ENCODE results near the gene SGO1. TPM values are rescaled to one million over a fixed set of nuclear protein-coding genes. Genes with fewer than 3 reads are reported as not detected.

Gene SGO1
- total and polyA plus RNA-seq, 5 donors = 0.20 to 0.43 (median 0.24) TPM; not detected in 1

DNA sequence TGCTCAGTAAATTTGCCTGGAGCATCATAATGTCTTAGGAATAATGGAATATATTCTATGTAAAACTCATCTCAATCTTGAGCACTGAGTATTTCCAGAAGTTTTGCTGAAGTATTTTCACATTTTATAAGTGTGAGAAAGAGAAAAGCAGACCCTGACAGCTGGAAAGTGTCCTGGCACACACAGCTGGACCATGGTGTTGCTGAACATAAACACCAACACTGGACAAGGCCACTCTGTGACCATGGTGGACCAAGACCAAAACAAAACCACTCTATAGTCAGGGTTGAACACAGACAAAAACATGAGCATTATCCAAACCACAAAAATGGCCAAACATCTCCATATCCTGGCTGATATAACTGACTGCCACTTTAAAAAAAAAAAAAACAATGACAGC is 15.1 kb upstream of the SGO1 start:
- Histone ChIP-seq H3K4me1 (ENCODE audit: control insufficient read depth, insufficient read depth, low read length) (no peaks in the 10 kb centered on the region), H3K27ac (ENCODE audit: low read length) (no peak overlapping the region), H3K9me3 (ENCODE audit: control insufficient read depth, low read length) (no peaks in the 10 kb centered on the region), H3K27me3 (ENCODE audit: control insufficient read depth, insufficient read depth) (no peaks in the 10 kb centered on the region), H3K4me3 (ENCODE audit: low read length) (no peak overlapping the region)
- ATAC-seq = no peak
- no peak for DNase-seq
- intact Hi-C loops (cut with DNase I) = no loop called here

DNA sequence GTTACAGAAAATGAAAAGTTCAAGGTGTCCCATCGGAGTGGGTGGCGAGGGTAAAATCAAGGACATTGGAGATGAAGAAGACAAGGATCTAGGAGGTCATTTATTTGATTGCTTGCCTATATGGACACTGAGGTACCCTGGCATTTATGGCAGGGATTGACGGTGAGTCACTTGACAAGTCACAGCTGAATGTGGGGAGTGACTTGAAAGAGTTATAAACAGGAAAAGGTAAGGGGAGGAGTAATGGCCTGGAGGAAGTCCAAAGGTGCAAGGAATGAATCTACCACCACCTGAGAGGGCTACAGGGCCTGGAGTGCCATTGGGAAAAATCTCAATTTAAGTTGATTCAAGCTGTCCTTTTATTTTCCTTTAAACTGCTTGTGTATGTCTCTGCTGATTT is 11.8 kb upstream of the SGO1 start:
- ATAC-seq = no peak
- WGBS = 91% methylated on average over 3 of the region's 3 CpGs
- Histone ChIP-seq H3K27me3 (ENCODE audit: control insufficient read depth, insufficient read depth) (no peaks in the 10 kb centered on the region), H3K27ac (ENCODE audit: low read length) (no peak overlapping the region), H3K9me3 (ENCODE audit: control insufficient read depth, low read length) (no peaks in the 10 kb centered on the region), H3K4me1 (ENCODE audit: control insufficient read depth, insufficient read depth, low read length) (no peaks in the 10 kb centered on the region), H3K4me3 (ENCODE audit: low read length) (no peak overlapping the region)
- no peak for DNase-seq
- intact Hi-C loops (cut with DNase I) = no loop called here

DNA sequence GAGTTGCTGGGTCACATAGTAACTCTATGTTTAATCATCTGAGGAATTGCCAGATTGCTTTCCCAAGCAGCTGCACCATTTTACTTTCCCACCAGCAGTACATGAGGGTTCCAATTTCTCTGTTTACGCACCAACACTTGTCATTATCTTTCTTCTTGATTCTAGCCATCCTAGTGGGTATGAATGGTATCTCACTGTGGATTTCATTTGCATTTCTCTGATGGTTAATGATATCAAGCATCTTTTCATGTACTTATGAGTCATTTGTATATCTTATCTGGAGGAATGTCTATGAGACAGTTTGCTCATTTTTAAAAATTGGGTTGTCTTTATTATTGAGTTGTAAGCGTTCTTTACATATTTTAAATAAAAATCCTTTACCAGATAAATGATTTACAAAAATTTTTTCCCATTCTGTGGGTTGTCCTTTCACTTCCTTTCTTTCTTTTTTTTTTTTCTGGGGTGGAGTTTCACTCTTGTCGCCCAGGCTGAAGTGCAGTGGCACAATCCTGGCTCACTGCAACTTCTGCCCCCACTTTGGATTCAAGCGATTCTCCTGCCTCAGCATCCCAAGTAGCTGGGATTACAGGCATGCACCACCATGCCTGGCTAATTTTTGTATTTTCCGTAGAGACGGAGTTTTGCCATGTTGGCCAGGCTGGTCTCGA is 8.9 kb upstream of the SGO1 start:
- whole genome bisulfite sequencing = 91% methylated on average over 7 of the region's 7 CpGs
- DNase-seq = no peak
- Histone ChIP-seq H3K27ac (ENCODE audit: low read length) (no peak overlapping the region), H3K4me3 (ENCODE audit: low read length) (no peak overlapping the region), H3K27me3 (ENCODE audit: control insufficient read depth, insufficient read depth) (no peaks in the 10 kb centered on the region), H3K4me1 (ENCODE audit: control insufficient read depth, insufficient read depth, low read length) (no peaks in the 10 kb centered on the region), H3K9me3 (ENCODE audit: control insufficient read depth, low read length) (no peaks in the 10 kb centered on the region)
- no peak for ATAC-seq
- intact Hi-C loops (cut with DNase I) = no loop called here

DNA sequence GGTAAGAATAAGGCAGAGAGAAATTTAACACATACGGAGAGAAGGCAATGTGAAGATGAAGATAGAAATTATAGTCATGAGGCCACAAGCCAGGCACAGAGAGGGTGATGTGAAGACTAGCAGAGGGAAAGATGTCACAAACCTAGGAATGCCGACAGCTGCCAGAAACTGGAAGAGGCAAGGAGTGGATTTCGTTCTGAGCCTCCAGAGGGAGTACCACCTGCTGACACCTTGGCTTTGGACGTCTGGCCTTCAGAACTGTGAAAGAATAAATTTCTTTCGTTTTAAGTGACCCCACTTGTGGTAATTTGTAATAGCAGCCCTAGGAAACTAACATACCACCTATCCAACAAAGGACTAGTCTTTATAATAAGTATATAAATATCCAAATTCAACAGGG is 5.0 kb upstream of the SGO1 start:
- Histone ChIP-seq H3K9me3 (ENCODE audit: control insufficient read depth, low read length) (no peaks in the 10 kb centered on the region), H3K27me3 (ENCODE audit: control insufficient read depth, insufficient read depth) (no peaks in the 10 kb centered on the region), H3K4me3 (ENCODE audit: low read length) (no peak overlapping the region), H3K4me1 (ENCODE audit: control insufficient read depth, insufficient read depth, low read length) (no peaks in the 10 kb centered on the region), H3K27ac (ENCODE audit: low read length) (no peak overlapping the region)
- DNase-seq = no peak
- no peak for ATAC-seq
- intact Hi-C loops (cut with DNase I) = no loop called here
- 59% methylated on average over 5 of the region's 5 CpGs for WGBS

DNA sequence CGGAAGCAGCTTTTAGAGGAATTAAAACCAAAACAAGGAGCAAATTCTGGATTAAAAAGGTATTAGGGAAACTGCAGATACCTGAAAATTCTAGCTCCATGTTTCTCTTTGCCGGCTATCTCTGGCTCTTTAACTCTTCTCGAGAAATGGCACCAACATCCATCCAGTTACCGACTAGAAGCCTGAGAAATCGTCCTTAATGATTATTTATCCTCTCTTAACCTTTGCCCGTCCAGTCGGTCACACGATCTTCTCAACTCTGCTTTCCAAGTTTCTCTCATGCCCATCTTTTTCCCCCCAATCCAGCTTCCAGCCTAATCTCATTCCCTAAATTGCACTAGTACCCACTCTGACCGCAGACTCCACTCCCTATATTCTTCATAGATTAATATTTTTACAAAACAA is 596 bp upstream of the SGO1 start:
- peak in 1 of 2 donors; percentile 10 for ATAC-seq

DNA sequence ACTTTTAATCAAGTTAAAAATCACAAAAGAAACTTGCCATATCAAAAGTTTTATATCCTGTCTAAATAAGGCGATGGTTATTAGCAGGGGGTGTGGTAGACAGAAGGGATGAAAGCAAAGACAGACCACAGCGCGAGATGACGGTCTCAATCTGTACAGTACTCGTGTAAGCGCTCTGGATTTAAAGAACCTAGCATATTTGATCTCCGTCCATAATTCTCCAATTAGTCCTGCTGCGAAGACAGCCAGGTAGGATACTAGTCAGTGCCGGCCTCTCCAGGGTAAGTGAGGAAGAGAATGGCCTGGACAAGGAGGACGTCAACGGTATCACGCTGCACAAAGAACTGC is 701 bp downstream of the SGO1 start:
- DNase-seq (peak in 1 of 3 donors; percentile 22), ATAC-seq (no peak)
- peak overlapping the region; percentile 62 for H3K4me3 ChIP-seq (ENCODE audit: low read length)
- no peaks in the 10 kb centered on the region for H3K27me3 ChIP-seq (ENCODE audit: control insufficient read depth, insufficient read depth)
- H3K9me3 ChIP-seq (ENCODE audit: control insufficient read depth, low read length) = no peaks in the 10 kb centered on the region
- intact Hi-C loops (cut with DNase I) = loop anchor here in 3 of 4 donors (5.0 to 10.0 kb wide), 3 partner anchors 148 to 241 kb away; partner anchors contain the start of gene RAB5A (in 2 of the 3)
- H3K4me1 ChIP-seq (ENCODE audit: control insufficient read depth, insufficient read depth, low read length) = no peaks in the 10 kb centered on the region
- H3K27ac ChIP-seq (ENCODE audit: low read length) = no peak overlapping the region
- 4% methylated on average over 12 of the region's 12 CpGs for WGBS

More for the DNA sequence above, 596 bp upstream of the SGO1 start:
- intact Hi-C loops (cut with DNase I) = loop anchor here in 3 of 4 donors (5.0 to 10.0 kb wide), 3 partner anchors 149 to 242 kb away; partner anchors contain the start of gene RAB5A (in 2 of the 3)
- H3K27ac ChIP-seq (ENCODE audit: low read length) = peak overlapping the region; percentile 81
- H3K4me1 ChIP-seq (ENCODE audit: control insufficient read depth, insufficient read depth, low read length) = no peaks in the 10 kb centered on the region
- peak overlapping the region; percentile 62 for H3K4me3 ChIP-seq (ENCODE audit: low read length)
- no peaks in the 10 kb centered on the region for H3K9me3 ChIP-seq (ENCODE audit: control insufficient read depth, low read length)
- DNase-seq = no peak
- no peaks in the 10 kb centered on the region for H3K27me3 ChIP-seq (ENCODE audit: control insufficient read depth, insufficient read depth)
- WGBS = 2% methylated on average over 9 of the region's 9 CpGs

DNA sequence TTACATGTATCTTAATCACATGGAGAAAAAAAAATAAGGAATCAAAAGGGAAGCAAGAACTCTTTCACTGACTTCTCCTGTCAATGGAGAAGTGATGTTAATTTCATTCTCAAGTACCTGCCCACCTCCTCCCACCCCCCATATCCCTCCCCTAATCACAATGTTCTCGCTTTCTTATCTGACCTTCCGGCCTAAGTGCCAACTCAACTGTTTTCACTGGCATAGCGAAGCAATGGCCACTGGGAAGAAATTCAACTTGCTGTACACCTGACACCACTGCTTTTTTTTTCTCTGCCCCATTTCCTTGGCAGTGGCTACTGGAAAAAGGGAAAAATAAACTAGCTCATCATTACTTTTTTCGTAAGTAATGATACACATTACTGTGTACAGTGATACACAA is 3.8 kb downstream of the SGO1 start:
- Histone ChIP-seq H3K4me3 (ENCODE audit: low read length) (no peak overlapping the region), H3K9me3 (ENCODE audit: control insufficient read depth, low read length) (no peaks in the 10 kb centered on the region), H3K27me3 (ENCODE audit: control insufficient read depth, insufficient read depth) (no peaks in the 10 kb centered on the region), H3K27ac (ENCODE audit: low read length) (no peak overlapping the region), H3K4me1 (ENCODE audit: control insufficient read depth, insufficient read depth, low read length) (no peaks in the 10 kb centered on the region)
- WGBS = 73% methylated on average over 4 of the region's 4 CpGs
- intact Hi-C loops (cut with DNase I) = loop anchor here in 3 of 4 donors (10.0 kb wide), 2 partner anchors 147 to 237 kb away; partner anchors contain the start of gene RAB5A (in 2 of the 3)
- ATAC-seq = no peak
- DNase-seq = no peak

DNA sequence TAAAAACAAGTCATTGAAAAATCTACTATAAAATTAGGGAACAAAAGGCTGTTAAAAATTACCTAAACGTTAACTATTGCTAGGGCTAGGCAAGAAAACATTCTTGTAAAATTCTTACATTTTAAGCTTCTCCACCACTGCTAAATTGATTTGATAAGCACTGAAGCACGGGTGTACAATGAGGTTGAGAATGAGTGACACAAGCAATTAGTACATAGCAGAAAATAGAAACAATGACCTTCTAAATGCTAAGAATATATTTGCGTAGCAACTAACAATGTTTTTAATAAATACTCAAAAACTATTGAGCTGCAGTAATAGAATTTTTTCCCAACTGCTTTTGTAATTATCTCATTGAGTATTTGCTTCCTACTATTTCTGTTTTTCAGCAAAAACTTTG is 4.7 kb downstream of the SGO1 start:
- WGBS = 68% methylated on average over 3 of the region's 3 CpGs
- Histone ChIP-seq H3K9me3 (ENCODE audit: control insufficient read depth, low read length) (no peaks in the 10 kb centered on the region), H3K4me1 (ENCODE audit: control insufficient read depth, insufficient read depth, low read length) (no peaks in the 10 kb centered on the region), H3K27ac (ENCODE audit: low read length) (no peak overlapping the region), H3K4me3 (ENCODE audit: low read length) (no peak overlapping the region), H3K27me3 (ENCODE audit: control insufficient read depth, insufficient read depth) (no peaks in the 10 kb centered on the region)
- no peak for ATAC-seq
- no peak for DNase-seq
- intact Hi-C loops (cut with DNase I) = loop anchor here in 3 of 4 donors (10.0 kb wide), 2 partner anchors 146 to 236 kb away; partner anchors contain the start of gene RAB5A (in 2 of the 3)

DNA sequence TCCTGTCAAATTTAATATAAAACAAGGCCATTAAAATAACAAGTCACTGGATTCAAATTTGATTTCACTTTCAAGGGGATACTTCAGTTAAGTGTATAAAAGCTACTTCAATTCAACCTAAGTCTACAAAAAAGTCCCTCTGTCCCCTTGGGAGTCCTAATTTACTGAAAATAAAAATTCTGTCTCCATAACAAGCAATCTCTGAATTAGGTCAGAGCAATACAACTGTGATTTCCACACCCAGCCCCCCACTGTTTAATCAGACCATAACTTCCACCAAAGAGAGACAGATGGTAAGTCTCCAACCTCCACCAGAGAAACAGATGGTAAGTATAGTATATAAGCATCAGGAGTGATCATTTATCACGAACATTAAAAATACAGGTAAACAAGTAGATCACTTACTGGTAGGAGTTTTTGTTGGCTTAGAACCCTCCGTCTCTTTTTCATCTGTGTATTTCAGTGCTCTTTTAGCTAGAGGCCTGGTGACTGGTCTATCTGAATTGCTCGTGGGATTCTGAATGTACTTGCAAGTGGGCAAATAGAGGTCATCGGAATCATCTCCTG is 12.1 kb downstream of the SGO1 start:
- DNase-seq (no peak), ATAC-seq (no peak)
- 87% methylated on average over 4 of the region's 4 CpGs for WGBS
- Histone ChIP-seq H3K27ac (ENCODE audit: low read length) (no peak overlapping the region), H3K4me1 (ENCODE audit: control insufficient read depth, insufficient read depth, low read length) (no peaks in the 10 kb centered on the region), H3K4me3 (ENCODE audit: low read length) (no peak overlapping the region), H3K9me3 (ENCODE audit: control insufficient read depth, low read length) (no peaks in the 10 kb centered on the region), H3K27me3 (ENCODE audit: control insufficient read depth, insufficient read depth) (no peaks in the 10 kb centered on the region)
- intact Hi-C loops (cut with DNase I) = no loop called here

DNA sequence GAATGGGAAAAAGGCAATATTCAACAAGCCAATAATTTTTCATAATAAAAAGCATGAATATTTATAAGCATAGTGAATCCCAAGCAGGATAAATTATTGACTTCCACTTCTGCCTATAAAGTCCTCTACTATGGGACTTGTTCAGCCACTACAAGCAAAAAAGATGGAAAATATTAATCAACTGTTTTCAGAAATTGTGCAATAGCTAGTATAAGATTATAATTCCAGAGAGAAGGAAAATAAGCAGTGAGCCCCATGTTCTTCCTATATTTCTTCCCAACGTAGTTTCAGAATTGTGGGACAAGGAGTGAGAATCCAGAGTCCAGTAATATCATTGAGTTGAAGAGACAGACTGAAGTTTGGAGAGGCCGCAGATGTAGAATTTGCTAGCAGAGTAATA is 24.3 kb downstream of the SGO1 start:
- H3K27me3 ChIP-seq (ENCODE audit: control insufficient read depth, insufficient read depth) = no peaks in the 10 kb centered on the region
- intact Hi-C loops (cut with DNase I) = no loop called here
- H3K4me3 ChIP-seq (ENCODE audit: low read length) = no peak overlapping the region
- no peak overlapping the region for H3K27ac ChIP-seq (ENCODE audit: low read length)
- DNase-seq = no peak
- no peaks in the 10 kb centered on the region for H3K9me3 ChIP-seq (ENCODE audit: control insufficient read depth, low read length)
- H3K4me1 ChIP-seq (ENCODE audit: control insufficient read depth, insufficient read depth, low read length) = no peaks in the 10 kb centered on the region
- WGBS = 99% methylated on average over 2 of the region's 2 CpGs
- no peak for ATAC-seq

DNA sequence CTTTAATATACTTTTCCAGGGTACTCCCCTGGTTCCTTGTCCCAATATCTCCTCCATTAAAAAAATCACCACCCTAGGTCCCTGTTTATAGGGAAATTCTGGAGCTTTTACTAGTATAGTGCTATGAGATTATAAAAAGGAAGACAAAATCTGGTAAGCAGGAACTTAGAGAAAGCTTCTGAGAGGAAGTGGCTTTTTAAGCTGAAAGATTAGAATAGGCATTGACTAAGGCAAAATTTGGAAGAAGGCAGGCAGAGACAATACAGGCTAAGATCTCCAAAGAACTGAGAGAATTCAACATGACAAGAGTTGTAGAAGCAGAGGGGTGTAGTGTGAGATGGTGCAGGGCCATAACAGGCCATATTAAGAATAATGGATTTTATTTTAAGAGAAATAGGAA is 25.8 kb downstream of the SGO1 start:
- Histone ChIP-seq H3K9me3 (ENCODE audit: control insufficient read depth, low read length) (no peaks in the 10 kb centered on the region), H3K27me3 (ENCODE audit: control insufficient read depth, insufficient read depth) (no peaks in the 10 kb centered on the region), H3K27ac (ENCODE audit: low read length) (no peak overlapping the region), H3K4me3 (ENCODE audit: low read length) (no peak overlapping the region), H3K4me1 (ENCODE audit: control insufficient read depth, insufficient read depth, low read length) (no peaks in the 10 kb centered on the region)
- ATAC-seq (no peak), DNase-seq (no peak)
- intact Hi-C loops (cut with DNase I) = no loop called here

Measured in right cardiac atrium (tissue), 5 donors.